ENCODE measurements around the gene FAM193A.

DNA sequence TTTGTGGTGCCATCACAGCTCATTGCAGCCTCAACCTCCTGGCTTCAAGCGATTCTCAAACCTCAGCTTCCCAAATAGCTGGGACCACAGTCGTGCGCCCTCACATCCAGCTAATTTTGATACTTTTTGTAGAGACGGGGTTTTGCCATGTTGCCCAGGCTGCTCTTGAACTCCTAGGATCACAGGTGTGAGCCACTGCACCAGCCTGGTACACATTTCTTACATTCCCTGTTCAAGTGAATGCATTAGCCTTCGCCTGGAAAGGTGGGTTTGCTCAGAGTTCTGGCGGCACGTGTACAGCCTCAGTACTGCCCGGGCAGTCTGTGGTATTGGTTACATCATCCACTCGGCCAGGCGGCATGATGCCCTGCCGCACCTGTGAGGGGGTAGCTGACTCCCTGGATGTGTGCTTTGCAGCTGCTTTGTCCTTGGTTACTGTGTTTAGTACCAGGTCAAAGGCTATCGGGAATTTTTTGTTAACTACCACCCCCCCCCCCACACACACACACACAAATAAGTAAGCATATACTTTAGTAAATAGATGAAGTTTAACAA lies 162.6 kb downstream of the FAM193A start:
- TF ChIP-seq POLR2A (IDR thresholded peaks at IDR 0.05; ENCODE audit: low read length) (no peak), GATA1 (IDR thresholded peaks at IDR 0.05; ENCODE audit: low read depth, low read length) (no peak)

Data from erythroblast (primary cell).